Measurements from ENCODE around the gene PIK3C2G.
"Not testable (repeated sequence)": the region's sequence is repeated elsewhere in the genome, so short reads cannot be mapped to it uniquely, and the experiment has no call there.

Gene PIK3C2G

GRCh38 chr12:18522806-18523205, 261.5 kb downstream of the PIK3C2G start:
- H3K4me2 ChIP-seq = no peak overlapping the region
- no peaks in the 10 kb centered on the region for H3K4me1 ChIP-seq (ENCODE audit: low read depth, poor library complexity, severe bottlenecking)
- no peak overlapping the region for H3K4me3 ChIP-seq (IDR thresholded peaks at IDR 0.05; ENCODE audit: insufficient read depth, low read depth, low read length)
- no peaks in the 10 kb centered on the region for H3K36me3 ChIP-seq (ENCODE audit: insufficient read depth)
- H3K79me2 ChIP-seq (ENCODE audit: insufficient read depth, low read depth) = no peaks in the 10 kb centered on the region
- no peaks in the 10 kb centered on the region for H3K27me3 ChIP-seq (ENCODE audit: insufficient read depth, low read depth)
- no peak overlapping the region for H3K9ac ChIP-seq
- TF ChIP-seq CTCF (conservative IDR thresholded peaks at IDR 0.05; ENCODE audit: low read depth, low read length) = no peak
- H4K20me1 ChIP-seq (ENCODE audit: insufficient read depth) = no peaks in the 10 kb centered on the region
- H3K27ac ChIP-seq = no peak overlapping the region
- no peak overlapping the region for H2AFZ ChIP-seq (ENCODE audit: low read depth)

GRCh38 chr12:18542497-18542896, 281.2 kb downstream of the PIK3C2G start:
- H3K36me3 ChIP-seq (ENCODE audit: insufficient read depth); H3K9ac ChIP-seq; H3K4me2 ChIP-seq; H3K27me3 ChIP-seq (ENCODE audit: insufficient read depth, low read depth); H3K4me1 ChIP-seq (ENCODE audit: low read depth, poor library complexity, severe bottlenecking); H4K20me1 ChIP-seq (ENCODE audit: insufficient read depth); H3K79me2 ChIP-seq (ENCODE audit: insufficient read depth, low read depth); H3K27ac ChIP-seq; H2AFZ ChIP-seq (ENCODE audit: low read depth); H3K4me3 ChIP-seq (IDR thresholded peaks at IDR 0.05; ENCODE audit: insufficient read depth, low read depth, low read length): not testable (repeated sequence)

GRCh38 chr12:18546399-18546798, 285.1 kb downstream of the PIK3C2G start:
- Histone ChIP-seq H3K79me2 (ENCODE audit: insufficient read depth, low read depth) (no peaks in the 10 kb centered on the region), H3K9ac (no peak overlapping the region), H3K27ac (no peak overlapping the region), H3K4me3 (IDR thresholded peaks at IDR 0.05; ENCODE audit: insufficient read depth, low read depth, low read length) (no peak overlapping the region), H2AFZ (ENCODE audit: low read depth) (no peak overlapping the region), H3K36me3 (ENCODE audit: insufficient read depth) (no peaks in the 10 kb centered on the region), H3K4me1 (ENCODE audit: low read depth, poor library complexity, severe bottlenecking) (no peaks in the 10 kb centered on the region), H4K20me1 (ENCODE audit: insufficient read depth) (no peaks in the 10 kb centered on the region), H3K4me2 (no peak overlapping the region), H3K27me3 (ENCODE audit: insufficient read depth, low read depth) (no peaks in the 10 kb centered on the region)
- TF ChIP-seq CTCF (conservative IDR thresholded peaks at IDR 0.05; ENCODE audit: low read depth, low read length) = no peak

- Histone ChIP-seq H3K4me1 (ENCODE audit: low read depth, poor library complexity, severe bottlenecking) (no peaks in the 10 kb centered on the region), H3K9ac (no peak overlapping the region), H2AFZ (ENCODE audit: low read depth) (no peak overlapping the region), H3K4me3 (IDR thresholded peaks at IDR 0.05; ENCODE audit: insufficient read depth, low read depth, low read length) (no peak overlapping the region), H4K20me1 (ENCODE audit: insufficient read depth) (no peaks in the 10 kb centered on the region), H3K79me2 (ENCODE audit: insufficient read depth, low read depth) (no peaks in the 10 kb centered on the region), H3K36me3 (ENCODE audit: insufficient read depth) (no peaks in the 10 kb centered on the region), H3K27me3 (ENCODE audit: insufficient read depth, low read depth) (no peaks in the 10 kb centered on the region), H3K4me2 (no peak overlapping the region), H3K27ac (no peak overlapping the region)
- TF ChIP-seq CTCF (conservative IDR thresholded peaks at IDR 0.05; ENCODE audit: low read depth, low read length) = no peak
Observed at GRCh38 chr12:18549598-18549997, 288.3 kb downstream of the PIK3C2G start.

GRCh38 chr12:18551106-18551505, 289.8 kb downstream of the PIK3C2G start:
- Histone ChIP-seq H3K36me3 (ENCODE audit: insufficient read depth) (no peaks in the 10 kb centered on the region), H4K20me1 (ENCODE audit: insufficient read depth) (no peaks in the 10 kb centered on the region), H3K27ac (no peak overlapping the region), H3K9ac (no peak overlapping the region), H3K4me2 (no peak overlapping the region), H3K4me3 (IDR thresholded peaks at IDR 0.05; ENCODE audit: insufficient read depth, low read depth, low read length) (no peak overlapping the region), H3K79me2 (ENCODE audit: insufficient read depth, low read depth) (no peaks in the 10 kb centered on the region), H3K4me1 (ENCODE audit: low read depth, poor library complexity, severe bottlenecking) (no peaks in the 10 kb centered on the region), H3K27me3 (ENCODE audit: insufficient read depth, low read depth) (no peaks in the 10 kb centered on the region), H2AFZ (ENCODE audit: low read depth) (no peak overlapping the region)
- TF ChIP-seq CTCF (conservative IDR thresholded peaks at IDR 0.05; ENCODE audit: low read depth, low read length) = no peak

Measured in KMS-11 (cell line).